ENCODE results near the gene NTRK3. TPM values are rescaled to one million over a fixed set of nuclear protein-coding genes. Genes with fewer than 3 reads are reported as not detected.

Gene NTRK3
- total and polyA plus RNA-seq, 5 donors: 2.6 to 5.5 (median 3.6) TPM

GRCh38 chr15:88257311-88258092 lies 963 bp upstream of the NTRK3 start:
- H3K4me3 ChIP-seq (ENCODE audit: low read length): peak overlapping the region; percentile 55
- no peaks in the 10 kb centered on the region for H3K27me3 ChIP-seq (ENCODE audit: control insufficient read depth, insufficient read depth)
- intact Hi-C loops (cut with DNase I): loop anchor here in 1 of 4 donors (10.0 kb wide), 1 partner anchor 187 kb away; no protein-coding TSS in a partner anchor
- peaks cover 3% of the 10 kb centered on the region for H3K4me1 ChIP-seq (ENCODE audit: control insufficient read depth, insufficient read depth, low read length)
- DNase-seq (peak in 2 of 3 donors; percentile 27 to 34), ATAC-seq (no peak)
- no peaks in the 10 kb centered on the region for H3K9me3 ChIP-seq (ENCODE audit: control insufficient read depth, low read length)
- 1% methylated on average over 49 of the region's 49 CpGs for WGBS
- no peak overlapping the region for H3K27ac ChIP-seq (ENCODE audit: low read length)

DNA sequence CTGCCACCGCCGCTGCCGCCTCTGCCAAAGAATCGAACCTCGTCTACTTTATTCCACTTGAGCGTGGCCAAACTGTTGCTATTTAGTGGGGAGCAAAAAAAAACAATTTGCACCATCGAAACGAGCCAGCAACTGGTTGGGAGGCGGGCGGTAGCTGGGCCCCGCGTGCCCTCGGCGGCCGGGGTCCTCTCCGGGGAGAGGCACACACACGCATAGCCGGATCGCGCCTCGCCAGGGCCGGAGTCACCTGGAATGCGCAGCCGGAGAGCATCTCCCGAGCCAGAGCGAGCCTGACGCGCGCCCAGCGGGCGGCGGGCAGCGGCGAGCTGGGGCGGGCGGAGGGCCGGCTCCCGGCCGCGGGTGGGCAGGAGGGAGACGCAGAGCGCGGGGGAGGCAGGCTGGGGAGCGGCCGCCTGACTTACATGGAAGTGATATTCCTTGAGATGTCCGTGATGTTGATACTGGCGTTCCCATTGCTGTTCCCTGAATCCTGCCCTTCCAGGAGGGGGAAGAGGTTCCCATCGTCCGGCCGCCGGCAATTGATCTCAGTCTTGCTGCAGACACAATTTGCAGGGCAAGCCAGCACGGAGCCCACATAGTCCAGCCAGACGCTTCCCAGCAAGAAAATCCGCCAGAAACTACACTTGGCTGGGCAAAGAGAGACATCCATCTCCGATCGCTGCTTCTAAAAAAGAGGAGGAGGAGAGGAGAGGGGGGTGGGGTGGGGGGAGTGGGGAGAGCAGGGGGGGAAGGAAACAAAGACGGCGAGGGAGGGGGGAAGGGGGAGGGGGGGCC lies 858 bp downstream of the NTRK3 start:
- Histone ChIP-seq H3K27ac (ENCODE audit: low read length) (no peak overlapping the region), H3K4me3 (ENCODE audit: low read length) (peak overlapping the region; percentile 55), H3K9me3 (ENCODE audit: control insufficient read depth, low read length) (no peaks in the 10 kb centered on the region), H3K4me1 (ENCODE audit: control insufficient read depth, insufficient read depth, low read length) (peaks cover 3% of the 10 kb centered on the region), H3K27me3 (ENCODE audit: control insufficient read depth, insufficient read depth) (no peaks in the 10 kb centered on the region)
- 1% methylated on average over 58 of the region's 58 CpGs for WGBS
- DNase-seq (peak; percentile 50 to 71 (median 69)), ATAC-seq (peak; percentile 57 to 79)
- intact Hi-C loops (cut with DNase I): loop anchor here in 1 of 4 donors (10.0 kb wide), 1 partner anchor 189 kb away; no protein-coding TSS in a partner anchor

- intact Hi-C loops (cut with DNase I): loop anchor here in 1 of 4 donors (10.0 kb wide), 1 partner anchor 190 kb away; no protein-coding TSS in a partner anchor
- Histone ChIP-seq H3K27ac (ENCODE audit: low read length) (no peak overlapping the region), H3K4me3 (ENCODE audit: low read length) (peak overlapping the region; percentile 55), H3K9me3 (ENCODE audit: control insufficient read depth, low read length) (no peaks in the 10 kb centered on the region), H3K27me3 (ENCODE audit: control insufficient read depth, insufficient read depth) (no peaks in the 10 kb centered on the region), H3K4me1 (ENCODE audit: control insufficient read depth, insufficient read depth, low read length) (peaks cover 3% of the 10 kb centered on the region)
- WGBS: 6% methylated on average over 23 of the region's 23 CpGs
- ATAC-seq (no peak), DNase-seq (no peak)
These were observed 1.5 kb downstream of the NTRK3 start for GRCh38 chr15:88255087-88255483.

- no peaks in the 10 kb centered on the region for H3K27me3 ChIP-seq (ENCODE audit: control insufficient read depth, insufficient read depth)
- no peak overlapping the region for H3K4me3 ChIP-seq (ENCODE audit: low read length)
- H3K4me1 ChIP-seq (ENCODE audit: control insufficient read depth, insufficient read depth, low read length): peaks cover 3% of the 10 kb centered on the region
- H3K9me3 ChIP-seq (ENCODE audit: control insufficient read depth, low read length): no peaks in the 10 kb centered on the region
- no peak overlapping the region for H3K27ac ChIP-seq (ENCODE audit: low read length)
- ATAC-seq (no peak), DNase-seq (no peak)
- intact Hi-C loops (cut with DNase I): loop anchor here in 1 of 4 donors (10.0 kb wide), 1 partner anchor 192 kb away; no protein-coding TSS in a partner anchor
- 89% methylated on average over 7 of the region's 7 CpGs for WGBS
These were observed 4.1 kb downstream of the NTRK3 start for GRCh38 chr15:88252441-88252840.

GRCh38 chr15:88250826-88251225 lies 5.7 kb downstream of the NTRK3 start:
- H3K27me3 ChIP-seq (ENCODE audit: control insufficient read depth, insufficient read depth): no peaks in the 10 kb centered on the region
- no peaks in the 10 kb centered on the region for H3K9me3 ChIP-seq (ENCODE audit: control insufficient read depth, low read length)
- WGBS: 26% methylated on average over 1 of the region's 1 CpG
- no peak overlapping the region for H3K4me3 ChIP-seq (ENCODE audit: low read length)
- H3K4me1 ChIP-seq (ENCODE audit: control insufficient read depth, insufficient read depth, low read length): peaks cover 3% of the 10 kb centered on the region
- intact Hi-C loops (cut with DNase I): loop anchor here in 1 of 4 donors (10.0 kb wide), 1 partner anchor 194 kb away; no protein-coding TSS in a partner anchor
- H3K27ac ChIP-seq (ENCODE audit: low read length): no peak overlapping the region
- DNase-seq (no peak), ATAC-seq (no peak)

DNA sequence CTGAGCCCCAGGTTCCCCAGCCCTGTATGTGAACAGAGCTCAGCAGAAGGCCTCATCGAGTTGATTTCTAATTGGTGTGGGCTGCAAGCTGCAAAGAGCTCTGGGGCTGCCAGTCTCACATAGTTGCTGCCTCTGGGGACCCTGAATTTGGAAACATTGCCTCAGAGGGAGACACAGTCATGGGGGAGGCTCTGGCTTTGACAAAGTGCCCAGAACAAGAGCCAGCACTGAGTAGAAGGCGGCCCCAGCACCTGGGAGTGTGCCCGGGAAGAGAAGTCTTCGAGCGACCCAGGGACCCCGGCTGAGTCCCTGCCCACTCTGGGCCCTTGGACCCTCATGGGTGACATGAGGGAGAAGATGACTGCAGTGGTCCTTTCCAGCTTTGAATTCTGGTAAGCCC lies 7.3 kb downstream of the NTRK3 start:
- DNase-seq (peak in 1 of 3 donors; percentile 63), ATAC-seq (peak; percentile 42 to 51)
- intact Hi-C loops (cut with DNase I): loop anchor here in 2 of 4 donors (5.0 to 10.0 kb wide), 2 partner anchors 1332 to 1334 kb away; no protein-coding TSS in a partner anchor
- no peaks in the 10 kb centered on the region for H3K27me3 ChIP-seq (ENCODE audit: control insufficient read depth, insufficient read depth)
- H3K27ac ChIP-seq (ENCODE audit: low read length): no peak overlapping the region
- H3K4me3 ChIP-seq (ENCODE audit: low read length): no peak overlapping the region
- H3K4me1 ChIP-seq (ENCODE audit: control insufficient read depth, insufficient read depth, low read length): no peaks in the 10 kb centered on the region
- WGBS: 72% methylated on average over 6 of the region's 6 CpGs
- no peaks in the 10 kb centered on the region for H3K9me3 ChIP-seq (ENCODE audit: control insufficient read depth, low read length)

- peak in 1 of 2 donors; percentile 17 for ATAC-seq
- no peak overlapping the region for H3K27ac ChIP-seq (ENCODE audit: low read length)
- H3K4me3 ChIP-seq (ENCODE audit: low read length): no peak overlapping the region
- WGBS: 59% methylated on average over 4 of the region's 4 CpGs
- no peaks in the 10 kb centered on the region for H3K9me3 ChIP-seq (ENCODE audit: control insufficient read depth, low read length)
- no peaks in the 10 kb centered on the region for H3K4me1 ChIP-seq (ENCODE audit: control insufficient read depth, insufficient read depth, low read length)
- H3K27me3 ChIP-seq (ENCODE audit: control insufficient read depth, insufficient read depth): no peaks in the 10 kb centered on the region
- DNase-seq: no peak
- intact Hi-C loops (cut with DNase I): loop anchor here in 2 of 4 donors (5.0 to 10.0 kb wide), 2 partner anchors 1331 to 1333 kb away; no protein-coding TSS in a partner anchor
These were observed 8.6 kb downstream of the NTRK3 start for GRCh38 chr15:88247914-88248313.

- H3K4me3 ChIP-seq (ENCODE audit: low read length): no peak overlapping the region
- no peaks in the 10 kb centered on the region for H3K9me3 ChIP-seq (ENCODE audit: control insufficient read depth, low read length)
- DNase-seq (peak; percentile 78 to 90 (median 87)), ATAC-seq (peak; percentile 77 to 86)
- no peak overlapping the region for H3K27ac ChIP-seq (ENCODE audit: low read length)
- no peaks in the 10 kb centered on the region for H3K27me3 ChIP-seq (ENCODE audit: control insufficient read depth, insufficient read depth)
- WGBS: 15% methylated on average over 27 of the region's 27 CpGs
- H3K4me1 ChIP-seq (ENCODE audit: control insufficient read depth, insufficient read depth, low read length): no peaks in the 10 kb centered on the region
- intact Hi-C loops (cut with DNase I): loop anchor here in 2 of 4 donors (5.0 to 10.0 kb wide), 2 partner anchors 1330 to 1332 kb away; no protein-coding TSS in a partner anchor
These were observed 9.7 kb downstream of the NTRK3 start for GRCh38 chr15:88246666-88247446.

DNA sequence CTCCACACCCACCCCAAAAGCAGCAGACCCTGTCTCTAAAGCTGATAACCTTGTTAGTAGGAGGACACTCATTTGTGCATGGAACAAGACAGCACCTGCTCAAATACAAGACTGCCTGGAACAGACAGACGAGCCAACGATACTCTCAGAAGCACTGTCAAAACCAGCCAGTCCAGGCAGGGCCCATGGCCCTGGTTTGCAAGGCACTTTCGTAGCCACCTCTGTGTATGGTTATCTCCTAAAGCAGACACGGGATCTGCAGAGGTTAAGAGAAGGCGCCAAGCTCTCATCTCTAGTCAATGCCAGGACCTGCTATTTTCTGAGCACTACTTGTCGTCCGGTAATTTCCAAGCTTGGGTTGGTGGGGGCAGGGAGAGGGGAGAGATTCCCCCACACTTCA lies 10.5 kb downstream of the NTRK3 start:
- Histone ChIP-seq H3K4me1 (ENCODE audit: control insufficient read depth, insufficient read depth, low read length) (no peaks in the 10 kb centered on the region), H3K27ac (ENCODE audit: low read length) (no peak overlapping the region), H3K27me3 (ENCODE audit: control insufficient read depth, insufficient read depth) (no peaks in the 10 kb centered on the region), H3K4me3 (ENCODE audit: low read length) (no peak overlapping the region), H3K9me3 (ENCODE audit: control insufficient read depth, low read length) (no peaks in the 10 kb centered on the region)
- intact Hi-C loops (cut with DNase I): loop anchor here in 2 of 4 donors (5.0 to 10.0 kb wide), 2 partner anchors 1329 to 1331 kb away; no protein-coding TSS in a partner anchor
- no peak for ATAC-seq
- WGBS: 52% methylated on average over 7 of the region's 7 CpGs
- no peak for DNase-seq

Data from right cardiac atrium (tissue), 5 donors.